GM18909 (cell line): ENCODE data around the gene EMSY.
"Not testable (repeated sequence)": the region's sequence is repeated elsewhere in the genome, so short reads cannot be mapped to it uniquely, and the experiment has no call there.

Experiments used
- ATAC-seq: cut with Tn5 transposase; IDR thresholded peaks from one replicate; pipeline ENCODE4 v1.9.1; 2021; ENCODE audit warnings: mild to moderate bottlenecking; ENCODE audit not compliant: unreplicated experiment, poor library complexity

Gene EMSY

GRCh38 chr11:76566811-76567210 lies 122.0 kb downstream of the EMSY start:
- no peak for ATAC-seq

GRCh38 chr11:76567261-76567660 lies 122.4 kb downstream of the EMSY start:
- no peak for ATAC-seq

GRCh38 chr11:76568139-76568538 lies 123.3 kb downstream of the EMSY start:
- ATAC-seq: no peak

GRCh38 chr11:76568621-76569020 lies 123.8 kb downstream of the EMSY start:
- ATAC-seq: no peak

GRCh38 chr11:76572181-76572875 lies 127.5 kb downstream of the EMSY start:
- ATAC-seq: not testable (repeated sequence)

- ATAC-seq: no peak
Measured at GRCh38 chr11:76574406-76574805, 129.6 kb downstream of the EMSY start.

GRCh38 chr11:76574879-76575278 lies 130.1 kb downstream of the EMSY start:
- no peak for ATAC-seq

GRCh38 chr11:76577226-76577920 lies 132.6 kb downstream of the EMSY start:
- no peak for ATAC-seq

- no peak for ATAC-seq
Measured at GRCh38 chr11:76577921-76578653, 133.3 kb downstream of the EMSY start.

GRCh38 chr11:76578654-76579055 lies 133.8 kb downstream of the EMSY start:
- ATAC-seq: no peak

- no peak for ATAC-seq
Measured at GRCh38 chr11:76579056-76579751, 134.4 kb downstream of the EMSY start.

GRCh38 chr11:76579752-76580151 lies 134.9 kb downstream of the EMSY start:
- ATAC-seq: no peak

GRCh38 chr11:76582471-76582870 lies 137.7 kb downstream of the EMSY start:
- not testable (repeated sequence) for ATAC-seq

- no peak for ATAC-seq
Measured at GRCh38 chr11:76587820-76588454, 143.1 kb downstream of the EMSY start.

- ATAC-seq: no peak
Measured at GRCh38 chr11:76588455-76589325, 143.9 kb downstream of the EMSY start.

- no peak for ATAC-seq
Measured at GRCh38 chr11:76589477-76589876, 144.7 kb downstream of the EMSY start.

GRCh38 chr11:76589964-76590950 lies 145.4 kb downstream of the EMSY start:
- ATAC-seq: no peak

- ATAC-seq: no peak
Measured at GRCh38 chr11:76591416-76591815, 146.6 kb downstream of the EMSY start.
